Natural killer cell treated with Interleukin-12 subunit alpha and Interleukin-12 subunit beta and Interleukin-15 and Interleukin-18, amount 100 ng/mL, for 72 hours (primary cell): Measurements from ENCODE around the gene PAWR. TPM values are rescaled to one million over a fixed set of nuclear protein-coding genes. Genes with fewer than 3 reads are reported as not detected.
"Not testable (repeated sequence)": the region's sequence is repeated elsewhere in the genome, so short reads cannot be mapped to it uniquely, and the experiment has no call there.

Source experiments
- ATAC-seq, 2 donors: fragments of 150-1000 bp; cut with Tn5 transposase in 1 of 2; sonication (Bioruptor Pico), chemical (Tn5 transposase) in 1 of 2; 2 replicates each; pipeline ENCODE4 v1.10.0; 2021
- DNase-seq: peaks from one replicate; pipeline ENCODE4 v3.0.0; 2022; ENCODE audit warnings: low spot score
- H3K27ac Mint-ChIP-seq, 2 donors: 1 replicate in 1 of 2; 2 replicates in 1 of 2; pipeline ENCODE4 v1.8.0; 2022; ENCODE audit warnings: mixed read lengths in 2 of 2, mild to moderate bottlenecking in 1 of 2, moderate library complexity in 1 of 2
- H3K27me3 Mint-ChIP-seq, 2 donors: 1 replicate in 1 of 2; 2 replicates in 1 of 2; pipeline ENCODE4 v1.8.0; 2022; ENCODE audit warnings: mixed read lengths in 2 of 2
- H3K36me3 Mint-ChIP-seq: one replicate; pipeline ENCODE4 v1.8.0; 2022; ENCODE audit warnings: mixed read lengths
- H3K4me1 Mint-ChIP-seq, 2 donors: 1 replicate in 1 of 2; 2 replicates in 1 of 2; pipeline ENCODE4 v1.8.0; 2022; ENCODE audit warnings: low read depth in 2 of 2, mixed read lengths in 2 of 2, mild to moderate bottlenecking in 1 of 2
- H3K4me3 Mint-ChIP-seq: one replicate; pipeline ENCODE4 v1.8.0; 2022; ENCODE audit warnings: mixed read lengths
- H3K9me3 Mint-ChIP-seq: 2 replicates; pipeline ENCODE4 v1.8.0; 2022; ENCODE audit warnings: mixed read lengths
- total RNA-seq, 2 donors: library from RNA; stranded (reverse); gene quantifications; one replicate each; pipeline ENCODE4 v1.2.3, GENCODE V29; 2022

PAWR gene
- total RNA-seq, 2 donors from 2014 or later, result 3.5 to 10.2 TPM

DNA sequence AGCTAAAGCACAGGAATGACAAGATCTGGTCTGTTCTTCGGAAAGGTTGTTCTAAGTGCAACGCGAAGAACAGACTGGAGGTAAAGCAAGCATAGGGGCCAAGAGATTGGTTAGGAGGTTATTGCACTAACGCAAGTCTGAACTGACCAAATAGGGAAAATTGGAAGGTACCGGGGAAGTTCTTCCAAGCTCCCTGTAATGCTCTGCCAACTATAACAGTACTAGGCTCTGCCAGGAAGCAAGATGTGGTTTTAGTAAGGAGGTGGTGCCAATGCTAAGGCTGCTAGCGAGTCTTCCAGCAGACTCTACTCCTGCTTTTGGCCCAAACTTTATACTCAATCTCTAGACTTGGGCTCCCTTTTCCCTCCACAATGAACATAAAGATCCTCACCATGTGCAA lies 138.6 kb downstream of the PAWR start:
- no peaks in the 10 kb centered on the region for H3K36me3 Mint-ChIP-seq
- no peak for ATAC-seq
- DNase-seq, result no peak
- no peaks in the 10 kb centered on the region for H3K4me1 Mint-ChIP-seq
- no peak overlapping the region for H3K4me3 Mint-ChIP-seq
- no peak overlapping the region for H3K27ac Mint-ChIP-seq
- no peaks in the 10 kb centered on the region for H3K9me3 Mint-ChIP-seq
- peaks cover 0 to 7% of the 10 kb centered on the region in 2 donors for H3K27me3 Mint-ChIP-seq

- no peaks in the 10 kb centered on the region for H3K9me3 Mint-ChIP-seq
- H3K27me3 Mint-ChIP-seq, result peaks cover 0 to 7% of the 10 kb centered on the region in 2 donors
- ATAC-seq, result no peak
- H3K36me3 Mint-ChIP-seq, result no peaks in the 10 kb centered on the region
- no peak for DNase-seq
- no peak overlapping the region for H3K4me3 Mint-ChIP-seq
- no peak overlapping the region for H3K27ac Mint-ChIP-seq
- H3K4me1 Mint-ChIP-seq, result no peaks in the 10 kb centered on the region
Observed at GRCh38 chr12:79549531-79550271, 141.1 kb downstream of the PAWR start.

DNA sequence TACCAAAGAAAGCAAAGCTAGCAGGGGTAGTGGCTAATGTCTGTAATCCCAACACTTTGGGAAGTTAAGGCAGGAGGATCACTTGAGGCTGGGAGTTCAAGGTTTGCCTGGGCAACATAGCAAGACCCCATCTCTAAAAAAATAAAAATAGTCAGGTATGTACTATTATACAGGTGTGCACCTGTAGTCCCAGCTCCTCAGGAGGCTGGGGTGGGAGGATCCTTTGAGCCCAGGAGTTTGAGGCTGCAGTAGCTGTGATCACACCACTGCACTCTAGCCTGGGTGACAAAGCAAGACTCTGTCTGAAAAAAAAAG lies 142.2 kb downstream of the PAWR start:
- ATAC-seq, result no peak
- H3K4me3 Mint-ChIP-seq, result no peak overlapping the region
- H3K27me3 Mint-ChIP-seq, result peaks cover 0 to 7% of the 10 kb centered on the region in 2 donors
- H3K27ac Mint-ChIP-seq, result no peak overlapping the region
- no peaks in the 10 kb centered on the region for H3K36me3 Mint-ChIP-seq
- H3K9me3 Mint-ChIP-seq, result no peaks in the 10 kb centered on the region
- H3K4me1 Mint-ChIP-seq, result no peaks in the 10 kb centered on the region
- DNase-seq, result no peak

- DNase-seq (no peak), ATAC-seq (no peak)
- Mint-ChIP-seq H3K9me3 (no peaks in the 10 kb centered on the region), H3K4me3 (no peak overlapping the region), H3K27ac (no peak overlapping the region), H3K4me1 (no peaks in the 10 kb centered on the region), H3K36me3 (no peaks in the 10 kb centered on the region), H3K27me3 (peaks cover 0 to 7% of the 10 kb centered on the region in 2 donors)
Observed at GRCh38 chr12:79547735-79548609, 142.8 kb downstream of the PAWR start.

DNA sequence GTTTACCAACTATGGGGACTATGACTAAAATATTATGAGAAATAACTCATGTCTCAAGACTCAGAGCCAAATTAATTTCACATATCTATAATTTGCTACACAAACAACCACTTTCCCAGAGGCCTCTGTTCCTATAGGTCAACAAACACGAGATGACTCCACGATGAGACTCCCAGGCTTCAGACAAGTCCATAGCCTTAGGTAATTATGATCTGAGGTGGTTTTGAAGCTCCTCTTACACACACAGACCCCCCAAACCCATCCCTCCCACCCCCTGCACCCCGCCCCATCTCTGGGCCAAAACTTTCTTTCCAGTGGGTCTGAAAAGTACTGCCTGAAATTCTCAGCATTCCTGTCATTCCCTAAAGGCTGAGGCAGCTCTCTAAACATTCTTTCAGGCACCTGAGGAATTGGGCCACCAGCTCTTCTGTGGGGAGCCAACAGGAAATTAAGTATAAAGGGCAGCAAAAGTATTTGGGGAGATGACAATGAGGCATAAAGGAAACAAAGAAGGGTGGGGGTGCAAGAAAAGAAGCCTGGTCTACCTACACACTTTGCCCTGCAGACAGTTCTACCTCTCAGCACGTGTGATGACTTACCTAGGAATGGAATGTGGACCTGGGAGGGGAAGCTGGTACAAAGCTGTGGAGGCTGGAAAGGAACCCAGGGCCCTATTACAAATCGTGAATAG lies 143.6 kb downstream of the PAWR start:
- Mint-ChIP-seq H3K27me3 (peaks cover 0 to 7% of the 10 kb centered on the region in 2 donors), H3K4me1 (no peaks in the 10 kb centered on the region), H3K4me3 (no peak overlapping the region), H3K36me3 (no peaks in the 10 kb centered on the region), H3K27ac (no peak overlapping the region), H3K9me3 (no peaks in the 10 kb centered on the region)
- no peak for DNase-seq
- ATAC-seq, result no peak

- no peaks in the 10 kb centered on the region for H3K36me3 Mint-ChIP-seq
- H3K9me3 Mint-ChIP-seq, result no peaks in the 10 kb centered on the region
- no peaks in the 10 kb centered on the region for H3K4me1 Mint-ChIP-seq
- DNase-seq (no peak), ATAC-seq (no peak)
- no peak overlapping the region for H3K4me3 Mint-ChIP-seq
- no peak overlapping the region for H3K27ac Mint-ChIP-seq
- H3K27me3 Mint-ChIP-seq, result peaks cover 0 to 6% of the 10 kb centered on the region in 2 donors
Observed at GRCh38 chr12:79546466-79547043, 144.2 kb downstream of the PAWR start.

GRCh38 chr12:79544439-79544838 lies 146.3 kb downstream of the PAWR start:
- H3K27ac Mint-ChIP-seq, H3K9me3 Mint-ChIP-seq, H3K4me3 Mint-ChIP-seq, H3K4me1 Mint-ChIP-seq, ATAC-seq, H3K27me3 Mint-ChIP-seq, H3K36me3 Mint-ChIP-seq, DNase-seq: not testable (repeated sequence)

- no peaks in the 10 kb centered on the region for H3K27me3 Mint-ChIP-seq
- no peaks in the 10 kb centered on the region for H3K9me3 Mint-ChIP-seq
- ATAC-seq, result no peak
- DNase-seq, result no peak
- no peaks in the 10 kb centered on the region for H3K4me1 Mint-ChIP-seq
- H3K27ac Mint-ChIP-seq, result no peak overlapping the region
- H3K4me3 Mint-ChIP-seq, result no peak overlapping the region
- no peaks in the 10 kb centered on the region for H3K36me3 Mint-ChIP-seq
Observed at GRCh38 chr12:79537675-79538074, 153.1 kb downstream of the PAWR start.

DNA sequence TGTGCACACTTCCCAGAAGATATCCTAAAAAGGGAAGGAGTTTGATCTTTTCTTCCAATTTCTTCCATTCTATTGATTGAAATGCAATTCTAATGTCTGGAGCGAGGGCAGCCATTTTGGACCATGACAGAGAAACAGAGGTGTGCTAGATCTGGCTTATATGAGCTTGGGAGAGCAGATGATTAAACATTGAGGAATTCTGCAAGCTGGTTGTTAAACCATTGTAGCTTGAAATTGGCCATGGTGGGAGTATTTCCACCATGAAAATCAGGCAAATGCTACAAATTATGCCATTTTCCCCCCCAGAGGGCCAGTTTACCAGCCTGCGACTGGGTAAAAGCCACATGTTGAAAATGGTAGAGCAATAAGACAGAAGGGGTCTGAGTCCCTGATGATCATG lies 155.0 kb downstream of the PAWR start:
- ATAC-seq (no peak), DNase-seq (no peak)
- no peaks in the 10 kb centered on the region for H3K27me3 Mint-ChIP-seq
- no peak overlapping the region for H3K27ac Mint-ChIP-seq
- no peaks in the 10 kb centered on the region for H3K4me1 Mint-ChIP-seq
- H3K9me3 Mint-ChIP-seq, result no peaks in the 10 kb centered on the region
- H3K36me3 Mint-ChIP-seq, result no peaks in the 10 kb centered on the region
- H3K4me3 Mint-ChIP-seq, result no peak overlapping the region

Other genes starting within 250 kb of the PAWR start
- 100 to 1,000 TPM; 112 to 131 TPM for gene PPP1R12A, start 244.1 kb upstream of the PAWR start, total RNA-seq